Left colon (tissue), 2 donors: ENCODE data around the gene GOLGA8M. TPM values are rescaled to one million over a fixed set of nuclear protein-coding genes. Genes with fewer than 3 reads are reported as not detected.
"Not testable (repeated sequence)": the region's sequence is repeated elsewhere in the genome, so short reads cannot be mapped to it uniquely, and the experiment has no call there.

Source experiments
- ATAC-seq: fragments of 200-7000 bp; cut with Tn5 transposase; one replicate; pipeline ENCODE4 v1.9.1; 2020; ENCODE audit warnings: mild to moderate bottlenecking, moderate library complexity
- DNase-seq, 2 donors: peaks; one replicate each; pipeline ENCODE4 v3.0.0-alpha.2; 2020
- intact Hi-C, 2 donors: fragments of 100-400 bp; cut with DNase I in 1 of 2; cut with micrococcal nuclease in 1 of 2; formaldehyde crosslinking; loops; one replicate each; pipeline versions ENCODE4 v1.11.2 to v1.14.0; 2022; cut with DNase I, micrococcal nuclease
- total RNA-seq, 2 donors: library from RNA; stranded (reverse); fragmentation: NEBNext Ultra II Directional; extraction: Animal tissue kit (Norgen Biotek cat#: 25700); gene quantifications; one replicate each; pipeline ENCODE4 v1.2.1, GENCODE V29; 2021
- donor health status: DM: no; HTN: no; CAD: no.
- donor health status: DM: yes; HTN: yes; CAD: no.

GOLGA8M gene
- total RNA-seq, 2 donors from 2014 or later: 1.1 TPM; not detected in 1

- DNase-seq, ATAC-seq, intact Hi-C loops: not testable (repeated sequence)
Observed at GRCh38 chr15:28666402-28666801, 45.8 kb downstream of the GOLGA8M start.

GRCh38 chr15:28664575-28664974, 47.6 kb downstream of the GOLGA8M start:
- intact Hi-C loops, DNase-seq, ATAC-seq: not testable (repeated sequence)

GRCh38 chr15:28663717-28664116, 48.5 kb downstream of the GOLGA8M start:
- ATAC-seq, DNase-seq, intact Hi-C loops: not testable (repeated sequence)

DNA sequence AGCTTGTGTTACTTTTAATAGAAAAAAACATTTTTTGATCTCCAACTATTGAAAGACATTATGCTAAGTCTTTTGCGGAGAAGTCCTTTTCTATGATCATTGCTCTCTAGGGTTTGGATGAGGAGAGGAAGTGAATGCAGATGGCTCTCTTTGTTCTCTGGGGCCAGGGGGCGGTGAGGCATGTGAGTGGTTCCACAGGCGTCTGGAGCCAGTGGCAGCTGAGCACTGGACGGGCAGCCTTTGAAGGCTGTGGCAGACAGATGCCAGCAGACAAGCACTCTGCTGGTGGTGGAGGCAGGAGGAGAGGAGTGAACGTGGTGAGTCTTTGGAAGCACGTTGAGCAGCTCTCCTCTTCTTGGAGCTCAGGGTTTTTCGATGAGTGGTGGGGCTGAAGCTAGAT, 51.5 kb downstream of the GOLGA8M start:
- ATAC-seq, intact Hi-C loops, DNase-seq: not testable (repeated sequence)

DNA sequence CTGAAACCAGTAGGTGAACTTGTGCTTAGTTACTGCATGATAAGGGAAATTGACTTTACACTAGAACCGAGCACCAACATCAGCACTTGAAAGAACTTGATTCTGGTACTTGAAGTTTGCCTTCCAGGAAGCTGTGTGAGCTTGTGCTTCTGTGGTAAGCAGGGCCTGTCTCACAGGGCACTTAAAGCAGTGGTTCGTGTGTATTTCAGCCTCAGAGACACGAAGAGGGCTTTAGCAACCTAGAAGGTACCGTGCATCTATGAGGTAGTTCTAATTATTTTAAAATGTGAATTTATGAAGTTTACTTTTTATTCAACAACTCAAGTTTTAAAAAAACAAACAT, 56.2 kb downstream of the GOLGA8M start:
- DNase-seq, ATAC-seq, intact Hi-C loops: not testable (repeated sequence)

- intact Hi-C loops, ATAC-seq, DNase-seq: not testable (repeated sequence)
Observed at GRCh38 chr15:28655329-28656017, 56.7 kb downstream of the GOLGA8M start.

DNA sequence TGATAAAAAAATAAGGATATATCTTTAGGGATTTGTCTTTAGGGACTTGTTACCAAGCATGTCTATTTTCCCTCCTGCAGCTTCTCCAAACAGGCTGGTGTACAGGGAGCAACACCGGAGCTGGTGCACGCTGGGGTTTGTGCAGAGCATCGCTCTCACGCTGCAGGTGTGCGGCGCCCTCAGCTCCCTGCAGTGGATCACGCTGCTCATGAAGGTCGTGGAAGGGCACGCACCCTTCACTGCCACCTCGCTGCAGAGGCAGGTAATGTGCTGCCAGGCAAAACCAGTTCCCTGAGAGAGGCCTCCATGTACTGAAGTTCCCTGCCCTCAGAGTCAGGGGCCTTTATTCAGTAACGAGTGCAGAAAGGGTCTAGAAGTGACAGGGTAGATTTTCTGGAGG, 58.0 kb downstream of the GOLGA8M start:
- intact Hi-C loops, ATAC-seq, DNase-seq: not testable (repeated sequence)

DNA sequence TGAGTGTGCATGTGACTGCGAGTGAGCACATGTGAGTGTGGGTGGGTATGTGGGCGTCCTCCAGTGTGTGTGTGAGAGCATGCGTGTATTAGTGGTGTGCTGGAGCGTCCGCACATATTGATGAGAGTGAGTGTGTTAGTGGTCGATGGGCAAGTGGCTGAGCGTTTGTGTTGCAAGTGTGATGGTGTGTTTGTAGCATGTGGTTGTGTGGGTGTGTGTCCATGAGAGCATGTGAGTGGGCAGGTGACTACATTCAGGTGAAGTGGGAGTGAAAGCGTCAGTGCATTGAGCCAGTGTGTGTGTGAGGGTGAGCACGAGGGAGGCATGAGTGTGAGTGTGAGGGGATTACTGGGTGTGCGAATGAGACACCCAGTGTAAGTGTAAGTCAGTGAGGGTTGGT, 59.7 kb downstream of the GOLGA8M start:
- ATAC-seq, DNase-seq, intact Hi-C loops: not testable (repeated sequence)

Other genes with a start within 250 kb of the GOLGA8M start
- not detected for gene GOLGA8G, start 179.4 kb downstream of the GOLGA8M start, total RNA-seq
- gene GOLGA6L25, start 158.9 kb downstream of the GOLGA8M start, total RNA-seq: not detected
- gene GOLGA6L7, start 136.2 kb upstream of the GOLGA8M start, total RNA-seq: not detected
- gene APBA2, start 173.6 kb upstream of the GOLGA8M start, total RNA-seq: 1 to 10 TPM; 1.2 to 1.6 TPM